IPS-11a (cell line): ENCODE data around the gene PAQR4.

ENCODE experiments used
- H3K4me3 ChIP-seq: one replicate; pipeline ENCODE4 v1.5.1; 2013; ENCODE audit warnings: low read depth, low read length, control low read depth

PAQR4 gene

GRCh38 chr16:2979669-2980226 lies 10.6 kb downstream of the PAQR4 start:
- H3K4me3 ChIP-seq = peak overlapping the region; percentile 72

- peak within 1 kb of the TSS; percentile 72 for H3K4me3 ChIP-seq
Observed at GRCh38 chr16:2980227-2981176, 11.4 kb downstream of the PAQR4 start, which contains the start of gene PKMYT1. PKMYT1 (minus strand) TSS chr16:2980446; CDS start chr16:2979657, 789 bp downstream.

GRCh38 chr16:2981177-2981898 lies 12.2 kb downstream of the PAQR4 start:
- H3K4me3 ChIP-seq = peak overlapping the region; percentile 72

GRCh38 chr16:2981899-2982250 lies 12.7 kb downstream of the PAQR4 start:
- no peak overlapping the region for H3K4me3 ChIP-seq

GRCh38 chr16:2982402-2982801 lies 13.3 kb downstream of the PAQR4 start:
- H3K4me3 ChIP-seq = no peak overlapping the region

GRCh38 chr16:2983706-2984136 lies 14.6 kb downstream of the PAQR4 start:
- no peak overlapping the region for H3K4me3 ChIP-seq

GRCh38 chr16:2985462-2985861 lies 16.3 kb downstream of the PAQR4 start:
- H3K4me3 ChIP-seq = no peak overlapping the region

GRCh38 chr16:2985893-2986355 lies 16.8 kb downstream of the PAQR4 start:
- no peak overlapping the region for H3K4me3 ChIP-seq

GRCh38 chr16:2986623-2987188 lies 17.6 kb downstream of the PAQR4 start:
- no peak overlapping the region for H3K4me3 ChIP-seq

- no peak overlapping the region for H3K4me3 ChIP-seq
Observed at GRCh38 chr16:2987286-2987685, 18.1 kb downstream of the PAQR4 start.

GRCh38 chr16:2987833-2988232 lies 18.7 kb downstream of the PAQR4 start:
- H3K4me3 ChIP-seq = no peak overlapping the region

- no peak overlapping the region for H3K4me3 ChIP-seq
Observed at GRCh38 chr16:2988590-2989099, 19.5 kb downstream of the PAQR4 start.

- no peak overlapping the region for H3K4me3 ChIP-seq
Observed at GRCh38 chr16:2990891-2991290, 21.7 kb downstream of the PAQR4 start.

GRCh38 chr16:2991566-2992261 lies 22.6 kb downstream of the PAQR4 start:
- no peak overlapping the region for H3K4me3 ChIP-seq

GRCh38 chr16:2992383-2993081 lies 23.4 kb downstream of the PAQR4 start:
- H3K4me3 ChIP-seq = no peak overlapping the region

- no peak overlapping the region for H3K4me3 ChIP-seq
Observed at GRCh38 chr16:2996298-2996697, 27.1 kb downstream of the PAQR4 start.

- no peak overlapping the region for H3K4me3 ChIP-seq
Observed at GRCh38 chr16:2999929-3000328, 30.8 kb downstream of the PAQR4 start.

GRCh38 chr16:3000540-3000939 lies 31.4 kb downstream of the PAQR4 start:
- H3K4me3 ChIP-seq = no peak overlapping the region

GRCh38 chr16:3001316-3001715 lies 32.2 kb downstream of the PAQR4 start:
- H3K4me3 ChIP-seq = no peak overlapping the region
